ENCODE data around the gene TSPAN31.
"Not testable (repeated sequence)": the region's sequence is repeated elsewhere in the genome, so short reads cannot be mapped to it uniquely, and the experiment has no call there.

Gene TSPAN31

GRCh38 chr12:57744777-57745484, at the start of gene TSPAN31:
TSPAN31 (plus strand) TSS chr12:57745039; CDS start chr12:57745155, 116 bp downstream.
- peak; percentile 97 to 98 for DNase-seq
- TF ChIP-seq POLR2A (IDR thresholded peaks at IDR 0.05; ENCODE audit: low read length): peak; percentile 73
- TF ChIP-seq GATA1 (IDR thresholded peaks at IDR 0.05; ENCODE audit: low read depth, low read length): no peak

- no peak for DNase-seq
- TF ChIP-seq GATA1 (IDR thresholded peaks at IDR 0.05; ENCODE audit: low read depth, low read length): no peak
- no peak for TF ChIP-seq POLR2A (IDR thresholded peaks at IDR 0.05; ENCODE audit: low read length)
Measured at GRCh38 chr12:57695770-57696432, 48.9 kb upstream of the TSPAN31 start.

- TF ChIP-seq GATA1 (IDR thresholded peaks at IDR 0.05; ENCODE audit: low read depth, low read length) (no peak), POLR2A (IDR thresholded peaks at IDR 0.05; ENCODE audit: low read length) (no peak)
Measured at GRCh38 chr12:57697076-57697475, 47.8 kb upstream of the TSPAN31 start.

GRCh38 chr12:57698414-57698813, 46.4 kb upstream of the TSPAN31 start:
- TF ChIP-seq GATA1 (IDR thresholded peaks at IDR 0.05; ENCODE audit: low read depth, low read length) (no peak), POLR2A (IDR thresholded peaks at IDR 0.05; ENCODE audit: low read length) (no peak)
- no peak for DNase-seq

More at GRCh38 chr12:57697076-57697475, 47.8 kb upstream of the TSPAN31 start:
- DNase-seq: no peak

GRCh38 chr12:57700317-57700716, 44.5 kb upstream of the TSPAN31 start:
- no peak for DNase-seq
- TF ChIP-seq POLR2A (IDR thresholded peaks at IDR 0.05; ENCODE audit: low read length): no peak
- no peak for TF ChIP-seq GATA1 (IDR thresholded peaks at IDR 0.05; ENCODE audit: low read depth, low read length)

- DNase-seq: no peak
- TF ChIP-seq GATA1 (IDR thresholded peaks at IDR 0.05; ENCODE audit: low read depth, low read length) (no peak), POLR2A (IDR thresholded peaks at IDR 0.05; ENCODE audit: low read length) (no peak)
Measured at GRCh38 chr12:57707250-57707649, 37.6 kb upstream of the TSPAN31 start.

GRCh38 chr12:57708296-57708695, 36.5 kb upstream of the TSPAN31 start:
- TF ChIP-seq GATA1 (IDR thresholded peaks at IDR 0.05; ENCODE audit: low read depth, low read length) (no peak), POLR2A (IDR thresholded peaks at IDR 0.05; ENCODE audit: low read length) (no peak)
- DNase-seq: no peak

GRCh38 chr12:57712701-57713100, 32.1 kb upstream of the TSPAN31 start:
- DNase-seq: no peak
- TF ChIP-seq POLR2A (IDR thresholded peaks at IDR 0.05; ENCODE audit: low read length) (no peak), GATA1 (IDR thresholded peaks at IDR 0.05; ENCODE audit: low read depth, low read length) (no peak)

GRCh38 chr12:57713209-57713608, 31.6 kb upstream of the TSPAN31 start:
- DNase-seq: no peak
- TF ChIP-seq POLR2A (IDR thresholded peaks at IDR 0.05; ENCODE audit: low read length) (no peak), GATA1 (IDR thresholded peaks at IDR 0.05; ENCODE audit: low read depth, low read length) (no peak)

GRCh38 chr12:57715036-57715748, 29.6 kb upstream of the TSPAN31 start:
- not testable (repeated sequence) for DNase-seq

- DNase-seq: no peak
- TF ChIP-seq POLR2A (IDR thresholded peaks at IDR 0.05; ENCODE audit: low read length): no peak
- no peak for TF ChIP-seq GATA1 (IDR thresholded peaks at IDR 0.05; ENCODE audit: low read depth, low read length)
Measured at GRCh38 chr12:57715786-57716185, 29.1 kb upstream of the TSPAN31 start.

- TF ChIP-seq POLR2A (IDR thresholded peaks at IDR 0.05; ENCODE audit: low read length): no peak
- TF ChIP-seq GATA1 (IDR thresholded peaks at IDR 0.05; ENCODE audit: low read depth, low read length): no peak
- no peak for DNase-seq
Measured at GRCh38 chr12:57716305-57716704, 28.5 kb upstream of the TSPAN31 start.

GRCh38 chr12:57717131-57717530, 27.7 kb upstream of the TSPAN31 start:
- no peak for DNase-seq
- TF ChIP-seq GATA1 (IDR thresholded peaks at IDR 0.05; ENCODE audit: low read depth, low read length): no peak
- TF ChIP-seq POLR2A (IDR thresholded peaks at IDR 0.05; ENCODE audit: low read length): no peak

- DNase-seq: no peak
- no peak for TF ChIP-seq GATA1 (IDR thresholded peaks at IDR 0.05; ENCODE audit: low read depth, low read length)
- TF ChIP-seq POLR2A (IDR thresholded peaks at IDR 0.05; ENCODE audit: low read length): no peak
Measured at GRCh38 chr12:57717846-57718640, 26.8 kb upstream of the TSPAN31 start.
